ENCODE measurements around the gene RNU6-9.
A peak's percentile ranks its signal among the peaks of the same experiment; 100 is the strongest.

Gene RNU6-9

DNA sequence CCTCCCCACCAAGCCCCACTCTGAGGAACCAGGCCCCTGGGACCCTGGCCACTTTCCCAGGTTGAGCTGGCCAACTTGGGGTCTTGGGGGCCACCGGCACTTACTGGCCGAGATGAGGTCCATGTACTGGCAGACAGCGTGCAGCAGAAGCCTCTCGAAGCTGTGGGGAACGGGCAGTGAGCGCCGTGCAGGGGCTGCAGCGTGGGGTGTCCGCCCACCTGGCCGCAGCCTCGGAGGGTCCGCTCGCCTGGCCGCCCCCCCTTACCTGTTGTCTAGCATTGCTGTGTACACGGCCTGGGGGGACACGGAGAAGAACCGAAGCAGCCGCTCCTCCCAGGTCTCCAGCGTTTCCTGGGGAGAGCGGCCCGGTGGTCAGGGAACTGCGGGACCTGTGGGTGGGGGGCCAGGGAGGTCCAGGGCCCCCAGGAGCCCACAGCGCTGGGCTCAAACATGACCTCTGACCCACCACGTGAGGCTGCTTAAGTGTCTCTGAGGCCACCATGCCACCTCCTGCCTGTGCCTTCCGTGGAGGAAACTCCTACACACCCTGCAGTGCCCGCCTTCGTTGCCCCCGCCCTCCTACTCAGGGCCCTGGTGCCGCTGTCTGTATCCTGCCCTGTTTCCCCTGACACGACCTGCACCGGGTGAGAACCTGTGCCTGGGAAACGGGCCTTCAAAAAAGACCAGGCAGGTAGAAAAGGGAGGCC is 6.2 kb downstream of the RNU6-9 start:
- no peak for DNase-seq

- DNase-seq, result no peak
Observed at GRCh38 chr19:900043-900301, 6.7 kb downstream of the RNU6-9 start.

- DNase-seq, result no peak
Observed at GRCh38 chr19:900302-901111, 7.2 kb downstream of the RNU6-9 start.

DNA sequence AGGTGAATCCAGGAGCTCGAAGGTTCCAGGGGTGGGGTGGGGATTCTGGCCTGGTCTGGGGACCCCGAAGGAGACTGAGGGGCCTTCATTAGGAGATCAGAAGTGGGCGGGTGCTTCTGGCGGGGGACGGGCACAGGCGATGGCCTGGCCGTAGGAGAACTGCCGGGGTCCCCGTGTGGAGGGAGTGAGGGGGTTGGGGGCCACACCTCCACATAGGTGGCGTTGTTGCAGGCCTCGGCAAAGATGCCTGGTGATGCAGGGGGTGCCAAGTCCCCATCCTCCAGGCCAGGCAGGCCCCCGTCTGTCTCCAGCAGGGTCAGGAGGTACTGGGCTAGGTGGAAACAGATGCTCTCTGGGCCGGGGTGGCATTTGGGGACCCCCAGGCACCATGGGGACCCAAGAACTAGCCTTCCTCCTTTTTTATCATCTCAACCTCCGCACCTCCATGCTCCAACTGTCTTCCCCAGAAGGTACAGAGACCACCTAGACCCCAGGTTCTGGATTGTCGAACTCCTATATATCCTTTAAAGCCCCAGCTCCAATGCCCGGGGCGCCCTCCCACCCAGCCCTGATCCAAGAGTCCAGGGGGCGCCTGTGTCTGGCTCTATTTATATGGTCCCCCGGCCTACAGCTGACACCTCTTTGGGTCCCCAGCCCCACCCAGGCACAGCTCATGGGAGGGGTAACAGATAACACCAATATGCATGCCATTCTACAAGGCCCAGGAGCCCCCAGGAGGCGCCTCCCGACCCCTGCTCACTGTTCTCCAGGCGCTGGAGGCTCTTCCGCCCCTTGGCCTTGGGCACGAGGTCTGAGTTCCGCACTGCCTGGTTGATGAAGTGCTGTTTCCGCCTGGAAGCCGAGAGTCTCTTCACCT is 8.2 kb downstream of the RNU6-9 start:
- DNase-seq, result no peak

- DNase-seq, result no peak
Observed at GRCh38 chr19:902093-902370, 8.7 kb downstream of the RNU6-9 start.

- no peak for DNase-seq
Observed at GRCh38 chr19:902446-903226, 9.4 kb downstream of the RNU6-9 start.

- no peak for DNase-seq
Observed at GRCh38 chr19:903266-903797, 10.0 kb downstream of the RNU6-9 start.

DNA sequence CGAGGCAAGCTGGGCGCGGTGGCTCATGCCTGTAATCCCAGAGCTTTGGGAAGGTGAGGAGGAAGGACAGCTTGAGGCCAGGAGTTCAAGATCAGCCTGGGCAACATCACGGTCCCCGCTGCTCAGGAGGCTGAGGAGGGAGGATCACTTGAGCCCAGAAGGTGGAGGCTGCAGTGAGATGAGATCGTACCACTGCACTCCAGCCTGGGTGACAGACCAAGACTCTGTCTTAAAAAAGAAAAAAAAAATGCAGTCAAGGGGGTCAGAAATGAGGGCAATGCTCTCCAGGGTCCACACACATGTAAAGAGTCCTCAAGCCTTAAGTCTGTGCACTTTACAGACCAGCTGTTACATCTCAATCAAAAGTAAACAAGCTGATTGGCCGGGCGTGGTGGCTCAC is 11.3 kb downstream of the RNU6-9 start:
- DNase-seq, result no peak

DNA sequence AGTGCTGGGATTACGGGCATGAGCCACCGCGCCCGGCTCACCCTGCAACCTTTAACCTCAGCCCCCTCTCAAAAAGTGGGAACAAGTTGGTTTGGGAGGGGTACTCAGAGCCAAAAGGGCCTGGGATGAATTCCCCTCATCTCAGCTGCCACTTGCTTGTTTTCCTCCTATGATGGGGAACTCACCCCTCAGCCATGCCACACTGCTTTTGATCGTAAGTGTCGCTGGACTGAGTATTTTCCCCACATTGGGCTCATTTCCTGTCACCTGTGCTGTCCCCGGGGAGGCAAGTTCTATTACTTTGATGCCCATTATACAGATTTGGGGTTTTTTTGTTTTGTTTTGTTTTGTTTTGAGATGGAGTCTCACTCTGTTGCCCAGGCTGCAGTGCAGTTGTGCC is 13.2 kb downstream of the RNU6-9 start:
- no peak for DNase-seq

DNA sequence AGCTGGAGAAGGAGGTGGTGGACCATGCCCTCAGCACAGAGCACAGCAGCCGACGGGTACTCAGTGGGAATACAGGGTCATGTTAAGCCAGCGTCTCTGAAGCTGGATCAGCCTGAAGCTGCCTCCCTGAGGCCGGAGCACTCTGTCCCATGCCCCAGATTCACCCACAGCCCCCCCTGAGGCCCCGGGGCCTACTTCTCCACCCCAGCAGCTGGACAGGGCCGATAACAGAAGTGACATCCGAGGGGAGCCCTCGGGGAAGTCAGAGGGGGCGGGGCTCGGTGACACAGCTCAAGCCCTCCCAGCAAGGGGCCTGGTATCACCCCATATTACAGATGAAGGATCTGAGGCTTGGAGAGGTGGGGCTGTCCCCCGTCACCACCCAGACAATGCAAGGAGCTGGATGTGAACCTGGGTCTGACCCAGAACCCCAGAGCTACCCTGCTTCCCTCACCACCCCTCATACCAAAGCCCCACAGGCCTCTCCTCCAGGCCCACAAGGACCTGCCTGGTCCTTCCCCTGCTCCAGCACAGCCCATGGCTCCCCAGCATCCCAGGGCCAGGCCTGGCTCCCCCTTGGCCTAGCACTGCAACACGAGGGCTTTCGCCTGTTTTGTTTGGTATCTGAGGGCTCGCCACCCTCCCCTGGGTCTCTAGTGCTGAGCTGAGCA is 14.0 kb downstream of the RNU6-9 start:
- no peak for DNase-seq

- no peak for DNase-seq
Observed at GRCh38 chr19:911197-912033, 18.1 kb downstream of the RNU6-9 start.

DNA sequence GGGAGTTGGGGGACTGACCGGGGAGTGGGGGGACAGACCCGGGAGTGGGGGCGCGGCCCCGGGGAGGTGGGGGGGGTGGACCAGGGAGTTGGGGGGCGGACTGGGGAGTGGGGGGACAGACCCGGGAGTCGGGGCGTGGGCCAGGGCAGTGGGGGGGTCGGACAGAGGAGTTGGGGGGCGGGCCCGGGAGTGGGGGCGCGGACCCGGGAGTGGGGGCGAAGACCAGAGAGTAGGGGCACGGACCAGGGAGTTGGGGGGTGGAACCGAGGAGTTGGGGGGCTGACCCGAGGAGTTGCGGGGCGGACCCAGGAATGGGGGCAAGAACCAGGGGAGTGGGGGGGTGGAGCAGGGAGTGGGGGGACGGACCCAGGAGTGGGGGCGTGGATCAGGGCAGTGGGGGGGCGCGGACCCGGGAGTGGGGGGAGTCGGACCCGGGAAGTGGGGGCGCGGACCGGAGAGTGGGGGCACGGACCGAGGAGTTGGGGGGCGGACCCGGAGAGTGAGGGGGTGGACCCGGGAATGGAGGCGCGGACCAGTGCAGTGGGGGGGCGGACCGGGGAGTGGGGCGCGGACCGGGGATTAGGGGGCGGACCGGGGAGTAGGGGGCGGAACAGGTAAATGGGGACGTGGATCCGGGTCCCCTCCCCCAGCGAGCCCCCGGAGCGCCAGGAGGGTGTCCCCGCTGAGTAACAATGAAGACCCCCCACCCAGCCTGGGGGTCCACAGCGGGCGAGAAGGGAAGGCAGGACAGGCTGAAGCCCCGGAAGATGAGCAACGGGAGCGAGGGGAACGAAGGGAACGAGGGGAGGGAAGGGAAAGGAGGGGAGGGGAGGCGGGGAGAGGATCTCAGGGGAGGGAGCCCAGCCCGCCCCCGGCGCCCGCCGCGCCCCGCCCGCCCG is 19.1 kb downstream of the RNU6-9 start:
- DNase-seq, result no peak

- DNase-seq, result peak; percentile 93
Observed at GRCh38 chr19:913080-913748, 19.9 kb downstream of the RNU6-9 start, which contains the start of gene R3HDM4. R3HDM4 (minus strand) TSS chr19:913219; CDS start chr19:913157, 62 bp downstream.

DNA sequence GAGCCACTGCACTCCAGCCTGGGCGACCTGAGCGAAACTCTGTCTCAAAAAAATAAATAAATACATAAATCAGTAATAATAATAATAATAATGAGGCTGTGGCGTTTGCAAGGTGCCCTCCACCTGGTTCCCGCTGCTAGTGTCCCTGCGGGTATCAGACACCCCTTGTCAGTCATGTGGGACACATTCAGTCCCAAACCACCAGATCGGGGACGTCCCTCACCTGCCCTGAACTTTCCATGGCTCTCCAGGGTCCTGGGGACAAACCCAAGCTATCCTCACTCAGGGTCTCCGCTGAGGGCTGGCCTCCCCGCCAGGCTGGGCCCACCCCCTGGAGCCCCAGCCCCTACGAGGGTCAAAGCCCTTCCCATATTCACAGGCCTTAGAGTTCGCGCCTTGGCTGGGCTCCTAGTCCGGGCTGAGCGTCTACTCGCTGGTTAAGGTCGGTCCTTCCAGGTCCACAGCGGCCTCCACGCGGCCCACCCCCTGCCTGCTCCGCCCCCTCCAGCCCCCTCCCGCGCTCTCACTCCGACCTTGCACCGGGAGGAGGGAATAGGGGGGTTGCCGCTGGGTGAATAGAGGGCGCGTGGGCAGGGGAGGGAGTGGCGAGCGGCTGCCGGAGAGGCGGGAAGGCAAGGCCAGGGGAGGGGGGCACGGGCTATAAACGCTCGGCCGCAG is 23.5 kb downstream of the RNU6-9 start:
- DNase-seq, result no peak

DNA sequence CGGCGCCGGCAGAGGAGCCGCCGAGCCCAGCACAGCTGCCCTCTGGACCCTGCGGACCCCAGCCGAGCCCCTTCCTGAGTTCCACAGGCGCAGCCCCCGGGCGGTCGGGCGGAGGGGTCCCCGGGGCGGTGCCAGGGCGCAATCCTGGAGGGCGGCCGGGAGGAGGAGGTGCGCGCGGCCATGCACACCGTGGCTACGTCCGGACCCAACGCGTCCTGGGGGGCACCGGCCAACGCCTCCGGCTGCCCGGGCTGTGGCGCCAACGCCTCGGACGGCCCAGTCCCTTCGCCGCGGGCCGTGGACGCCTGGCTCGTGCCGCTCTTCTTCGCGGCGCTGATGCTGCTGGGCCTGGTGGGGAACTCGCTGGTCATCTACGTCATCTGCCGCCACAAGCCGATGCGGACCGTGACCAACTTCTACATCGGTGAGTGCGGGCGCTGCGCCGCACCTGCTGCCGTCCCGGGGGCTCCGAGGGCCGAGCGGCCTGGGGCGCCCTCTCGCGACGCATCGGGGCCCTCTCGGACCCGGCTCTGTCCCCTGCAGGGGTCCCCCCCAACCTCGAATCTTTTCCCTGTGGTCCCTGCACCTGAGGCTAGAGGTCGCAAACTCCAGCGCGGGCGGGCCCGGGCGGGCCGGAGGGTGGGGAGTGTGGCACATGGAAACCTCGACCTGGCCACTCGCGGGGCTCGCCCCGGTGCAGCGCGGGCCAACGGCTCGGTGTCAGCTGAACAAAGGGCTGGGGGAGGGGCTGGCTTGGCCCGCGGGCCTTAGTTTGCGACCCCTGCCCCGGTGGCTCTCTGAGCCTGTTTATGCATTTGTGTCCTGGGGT is 24.3 kb downstream of the RNU6-9 start, which contains the start of gene KISS1R:
Gene KISS1R, plus strand, starts transcription at position 11 of the 829 bp plus-strand sequence. Its CDS starts 170 bp downstream, at position 181.
- DNase-seq, result peak; percentile 77

DNA sequence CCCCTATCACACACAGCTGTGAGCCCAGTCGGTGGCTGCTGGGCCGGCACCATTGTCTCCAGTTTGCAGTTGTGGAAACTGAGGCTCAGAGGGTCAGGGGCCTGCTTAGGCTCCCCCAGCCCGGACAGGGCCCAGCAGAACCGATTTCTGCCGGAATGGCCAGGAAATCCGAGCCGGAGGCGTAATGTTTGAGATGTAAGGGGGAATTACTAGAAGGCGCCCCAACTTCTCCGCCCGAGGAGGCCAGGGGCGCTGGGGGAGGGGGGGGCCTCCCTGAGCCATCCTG is 24.8 kb downstream of the RNU6-9 start:
- no peak for DNase-seq

- DNase-seq, result no peak
Observed at GRCh38 chr19:918481-919198, 25.4 kb downstream of the RNU6-9 start.

Measured in activated CD8-positive, alpha-beta memory T cell treated with anti-CD3 and anti-CD28 coated beads for 24 hours (primary cell).